Activated CD4-positive, alpha-beta T cell treated with anti-CD3 and anti-CD28 coated beads, Interleukin-2, amount 50 U/mL, for 24 hours (primary cell): ENCODE measurements around the gene PLLP.

Source experiments
- DNase-seq, 2 donors: peaks; one replicate each; pipeline ENCODE4 v3.0.0-alpha.2; 2020; ENCODE audit warnings: low read depth in 1 of 2, low spot score in 1 of 2

PLLP gene

DNA sequence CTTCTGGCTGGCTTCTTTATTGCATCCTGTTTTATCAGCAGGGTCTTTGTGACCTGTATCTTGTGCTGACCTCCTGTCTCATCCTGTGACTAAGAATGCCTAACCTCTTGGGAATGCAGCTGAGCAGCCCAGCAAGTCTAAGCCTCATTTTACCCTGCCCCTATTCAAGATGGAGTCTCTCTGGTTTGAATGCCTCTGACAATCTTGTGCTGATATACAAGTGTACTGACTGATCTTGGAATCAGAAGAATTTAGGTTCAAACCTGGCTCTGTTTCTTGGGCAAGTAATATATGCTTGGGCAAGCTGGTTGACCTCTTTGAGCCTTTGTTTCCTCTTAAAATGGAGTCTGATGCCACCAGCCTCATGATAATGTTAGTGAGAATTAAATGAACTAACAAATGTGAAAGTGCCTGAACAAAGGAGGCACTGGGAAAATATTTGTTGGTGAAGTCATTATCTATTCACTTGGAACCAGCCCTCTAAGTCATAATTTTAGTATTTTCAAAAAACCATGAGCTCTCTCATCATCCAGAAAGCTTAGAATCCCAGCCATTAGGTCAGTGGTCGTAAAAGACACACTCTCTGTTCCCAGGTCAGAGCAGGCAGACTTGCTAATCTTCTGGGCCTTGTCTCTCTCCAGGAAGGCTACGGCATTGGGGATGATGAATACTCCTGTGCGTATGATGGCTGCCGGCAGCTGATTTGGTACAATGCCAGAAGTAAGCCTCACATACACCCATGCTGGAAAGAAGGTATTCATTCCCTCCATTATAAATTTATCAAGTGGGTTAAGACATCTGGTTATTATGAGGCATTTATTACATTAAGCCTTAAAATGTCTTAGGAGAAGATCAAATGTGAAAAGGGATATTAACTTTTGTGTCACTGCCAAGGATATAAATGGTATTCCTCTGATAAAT, 57.5 kb downstream of the PLLP start:
- DNase-seq: no peak

DNA sequence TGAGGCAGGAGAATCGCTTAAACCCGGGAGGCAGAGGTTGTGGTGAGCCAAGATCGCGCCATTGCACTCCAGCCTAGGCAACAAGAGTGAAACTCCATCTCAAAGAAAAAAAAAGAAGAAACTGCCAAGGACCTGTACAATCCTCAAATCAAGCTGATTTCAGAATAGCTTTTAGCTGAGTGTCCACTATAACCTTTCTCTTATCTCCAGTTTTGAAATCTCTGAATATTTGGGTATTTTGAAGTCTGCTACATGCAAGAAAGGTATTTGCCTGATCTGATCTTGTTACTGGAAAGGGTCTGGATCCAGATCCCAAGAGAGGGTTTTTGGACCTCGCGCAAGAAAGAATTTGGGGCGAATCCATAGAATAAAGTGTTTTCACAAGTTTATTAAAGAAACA, 58.5 kb downstream of the PLLP start:
- no peak for DNase-seq

DNA sequence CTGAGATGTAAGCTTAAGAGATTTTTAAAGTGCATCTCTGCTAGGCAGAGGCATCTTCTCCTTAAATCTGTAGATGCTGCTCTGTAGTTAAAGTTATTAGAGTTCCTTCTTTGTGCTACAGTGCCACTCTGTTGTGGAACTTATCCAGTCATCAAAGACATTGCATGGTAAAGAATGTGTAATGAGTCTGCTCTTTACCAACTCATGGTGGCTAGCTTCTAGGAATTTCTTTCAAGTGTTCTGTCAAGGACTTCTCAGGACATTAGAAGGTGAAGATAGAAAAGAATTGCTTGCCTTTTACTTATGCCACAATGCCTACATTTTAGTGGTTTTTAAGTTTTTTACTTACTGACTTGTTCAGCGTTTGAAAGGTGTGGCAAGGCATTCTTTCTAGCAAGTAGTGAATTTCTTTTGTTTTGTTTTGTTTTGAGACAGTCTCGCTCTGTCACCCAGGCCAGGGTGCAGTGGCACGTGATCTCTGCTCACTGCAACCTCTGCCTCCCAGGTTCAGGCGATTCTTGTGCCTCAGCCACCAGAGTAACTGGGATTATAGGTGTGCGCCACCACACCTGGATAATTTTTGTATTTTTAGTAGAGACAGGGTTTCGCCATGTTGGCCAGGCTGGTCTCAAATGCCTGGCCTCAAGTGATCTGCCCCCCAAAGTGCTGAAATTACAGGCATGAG, 59.7 kb downstream of the PLLP start:
- DNase-seq: no peak

DNA sequence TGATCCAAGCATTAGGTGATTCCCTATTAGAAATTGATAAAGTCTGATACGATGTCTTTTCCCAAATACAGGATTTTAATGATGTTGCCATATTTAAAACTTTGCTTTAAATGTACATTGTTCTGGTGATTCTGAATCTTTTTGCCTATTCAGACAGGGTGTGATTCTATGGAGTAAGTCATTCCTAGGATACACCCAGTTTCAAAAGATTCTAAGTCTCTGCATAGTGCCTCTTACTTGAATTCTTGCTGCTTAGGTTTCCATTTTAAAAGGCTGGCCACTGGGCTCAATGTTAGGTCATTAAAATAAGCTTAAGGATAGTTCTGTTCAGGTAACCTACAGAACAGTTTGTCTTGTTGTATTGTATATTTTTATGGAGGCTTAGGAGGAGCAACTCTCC, 61.4 kb downstream of the PLLP start:
- no peak for DNase-seq

DNA sequence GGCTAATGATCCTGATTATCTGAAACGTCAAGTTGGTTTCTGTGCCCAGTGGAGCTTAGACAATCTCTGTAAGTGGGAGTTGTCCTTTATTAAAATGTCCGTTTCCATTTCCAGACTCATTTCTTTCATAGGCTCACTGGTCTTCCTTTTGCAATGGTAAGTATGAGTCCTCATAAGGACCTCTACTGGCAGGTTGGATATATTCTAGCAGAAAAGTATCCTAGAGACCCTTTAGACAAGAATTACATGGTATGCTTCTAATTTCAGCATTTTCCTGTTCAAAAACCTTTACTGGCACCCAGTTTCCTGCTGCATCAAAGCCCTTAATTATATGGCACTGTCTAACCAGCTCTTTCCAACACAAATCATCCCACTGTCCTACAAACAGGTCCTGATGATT, 67.5 kb downstream of the PLLP start:
- DNase-seq: no peak

DNA sequence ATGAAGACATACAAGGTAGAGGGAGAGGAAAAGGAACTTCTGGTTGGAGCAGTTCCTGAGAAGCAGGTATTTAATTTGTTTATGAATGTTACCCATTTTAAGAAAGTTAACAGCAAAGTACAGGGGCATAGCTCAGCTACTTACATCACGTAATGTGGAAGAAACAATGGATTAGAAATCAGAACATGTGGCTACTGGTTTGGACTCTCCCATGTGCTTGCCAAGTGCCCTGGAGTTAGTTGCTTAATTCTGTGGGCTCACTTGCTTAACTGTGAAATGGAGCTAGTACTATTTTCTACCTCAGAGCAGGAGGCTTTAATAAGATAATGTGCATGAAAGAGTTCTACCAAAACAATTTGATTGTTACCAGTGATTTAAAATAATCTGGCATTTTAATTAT, 71.0 kb downstream of the PLLP start:
- DNase-seq: no peak

DNA sequence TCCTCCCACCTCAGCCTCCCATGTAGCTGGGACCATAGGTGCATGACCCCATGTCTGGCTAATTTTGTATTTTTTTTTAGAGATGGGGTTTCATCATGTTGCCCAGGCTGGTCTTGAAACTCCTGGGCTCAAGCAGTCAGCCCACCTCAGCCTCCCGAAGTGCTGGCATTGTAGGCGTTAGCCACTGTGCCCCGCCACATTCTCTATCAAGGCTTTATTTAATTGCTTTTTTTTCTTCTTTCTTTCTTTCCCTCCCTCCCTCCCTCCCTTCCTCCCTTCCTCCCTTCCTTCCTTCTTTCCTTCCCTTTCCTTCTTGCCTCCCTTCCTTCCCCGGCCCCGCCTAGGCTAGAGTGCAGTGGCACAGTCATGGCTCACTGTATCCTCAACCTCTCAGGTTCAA, 74.7 kb downstream of the PLLP start:
- no peak for DNase-seq

DNA sequence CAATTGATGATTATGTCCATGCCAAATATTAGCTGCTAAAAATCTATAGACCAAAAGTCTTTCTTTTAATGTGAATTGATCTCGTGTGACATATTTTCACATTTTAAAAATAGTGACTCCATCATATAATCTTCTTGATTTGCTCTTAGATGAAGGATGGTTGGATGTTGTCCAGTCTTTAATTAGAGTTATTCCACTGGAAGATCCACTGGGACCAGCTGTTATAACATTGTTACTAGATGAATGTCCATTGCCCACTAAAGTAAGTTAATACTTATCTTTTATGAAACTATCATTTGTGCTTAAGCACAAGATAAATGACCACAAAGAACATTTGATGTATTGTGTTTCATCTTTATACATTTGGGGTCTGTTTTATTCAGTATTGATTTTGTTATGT, 75.5 kb downstream of the PLLP start:
- no peak for DNase-seq
